ENCODE measurements around the gene EXD3.

GRCh38 chr9:137392232-137393007, 30.5 kb downstream of the EXD3 start:
- TF ChIP-seq FOXA1 (IDR thresholded peaks at IDR 0.05) = no peak
- no peak for TF ChIP-seq FOXA1 (CRISPR knock-in tag; IDR thresholded peaks at IDR 0.05)
- no peak for TF ChIP-seq CTCF (CRISPR knock-in tag; IDR thresholded peaks at IDR 0.05)
